HG02588 (cell line): ENCODE data around the gene DYSF.
"Not testable (repeated sequence)": the region's sequence is repeated elsewhere in the genome, so short reads cannot be mapped to it uniquely, and the experiment has no call there.

ENCODE experiments used
- ATAC-seq: cut with Tn5 transposase; IDR thresholded peaks from one replicate; pipeline ENCODE4 v1.9.1; 2021; ENCODE audit warnings: mild to moderate bottlenecking, moderate library complexity; ENCODE audit not compliant: unreplicated experiment

The DYSF gene

GRCh38 chr2:71630454-71631328 is 177.3 kb downstream of the DYSF start:
- no peak for ATAC-seq

DNA sequence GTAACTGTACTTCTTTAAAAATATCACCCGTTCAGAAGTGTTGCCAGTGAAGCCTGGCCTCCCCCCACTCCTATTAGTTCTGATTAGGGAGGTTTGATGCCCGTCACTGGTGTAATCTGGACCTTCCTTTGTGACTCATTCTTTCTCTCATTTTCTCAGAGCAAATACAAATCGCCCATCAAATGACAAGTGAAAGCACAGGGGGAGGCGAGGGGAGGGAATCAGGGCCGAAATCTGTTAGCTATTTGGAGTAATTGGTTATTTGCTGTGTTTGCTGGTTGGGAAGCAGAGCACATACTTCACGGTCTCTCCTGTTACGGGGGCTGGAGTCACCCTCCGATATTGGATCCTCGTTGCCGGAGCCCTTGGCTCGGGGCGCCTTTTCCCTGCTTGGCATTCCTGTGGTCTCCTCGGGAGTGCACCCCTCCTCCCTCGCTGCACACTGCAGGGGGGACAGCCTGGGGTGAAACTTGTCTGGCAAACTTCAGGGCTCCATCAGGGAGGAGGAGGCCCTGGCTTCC is 178.1 kb downstream of the DYSF start:
- ATAC-seq: no peak

DNA sequence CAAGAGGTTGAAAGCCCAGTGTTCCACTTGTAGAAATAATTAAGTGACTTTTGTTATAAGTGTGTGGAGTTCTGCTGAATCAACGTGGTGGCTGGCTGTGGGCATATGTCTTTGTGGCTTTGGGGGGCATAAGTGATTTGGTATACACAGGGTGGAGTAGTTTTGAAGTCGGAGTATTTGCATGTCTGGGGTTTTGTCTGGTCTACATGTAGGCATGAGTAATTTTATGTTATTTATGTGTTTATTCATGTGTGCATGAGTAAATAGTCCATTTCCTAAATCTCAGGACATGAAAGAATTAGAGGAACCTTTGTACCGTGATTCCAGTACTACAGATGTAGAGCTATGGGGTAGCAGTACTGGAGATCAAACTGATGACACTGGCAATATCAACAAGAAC is 179.7 kb downstream of the DYSF start:
- ATAC-seq: no peak

GRCh38 chr2:71634567-71634966 is 181.2 kb downstream of the DYSF start:
- ATAC-seq: no peak

GRCh38 chr2:71635798-71636197 is 182.4 kb downstream of the DYSF start:
- no peak for ATAC-seq

GRCh38 chr2:71637168-71637567 is 183.8 kb downstream of the DYSF start:
- no peak for ATAC-seq

DNA sequence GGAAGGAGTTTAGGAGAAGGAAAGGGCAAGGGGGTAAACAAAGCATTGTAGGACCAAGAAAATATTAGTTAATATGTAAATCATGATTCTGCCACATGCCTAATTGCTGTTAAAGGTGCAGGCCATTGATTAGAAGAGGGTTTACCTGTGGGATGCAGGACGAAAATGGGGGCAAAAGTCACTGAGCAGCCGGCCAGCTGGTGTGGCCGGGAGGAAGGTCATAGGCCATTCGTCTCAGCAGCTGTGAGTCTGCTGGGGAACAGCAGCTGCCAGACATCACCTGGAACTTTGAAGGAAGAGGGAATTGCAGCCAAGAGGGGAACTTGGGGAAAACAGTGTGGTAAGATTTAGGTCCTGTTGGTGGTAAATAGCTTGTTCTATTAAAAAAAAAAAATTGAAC is 184.4 kb downstream of the DYSF start:
- ATAC-seq: no peak

DNA sequence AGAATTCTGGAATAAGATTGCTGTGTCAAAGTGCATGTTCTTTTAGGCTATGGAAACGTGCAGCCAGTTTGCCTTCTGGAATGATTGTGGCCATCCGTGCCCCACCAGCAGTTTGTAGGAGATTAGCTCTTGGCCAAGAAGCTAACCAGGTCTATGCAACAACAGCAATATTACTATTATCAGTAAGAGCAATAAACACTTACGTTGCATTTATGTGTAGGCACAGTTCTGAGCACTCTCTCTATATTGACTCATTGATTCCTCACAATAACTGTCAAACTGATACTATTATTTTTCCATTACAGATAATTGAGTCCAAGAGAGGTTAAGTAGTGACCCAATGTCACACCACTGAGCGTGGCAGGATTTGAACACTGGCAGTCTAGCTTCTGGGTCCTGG is 186.4 kb downstream of the DYSF start:
- ATAC-seq: no peak

GRCh38 chr2:71640489-71640888 is 187.1 kb downstream of the DYSF start:
- ATAC-seq: no peak

- no peak for ATAC-seq
Observed at GRCh38 chr2:71643674-71644357, 190.5 kb downstream of the DYSF start.

DNA sequence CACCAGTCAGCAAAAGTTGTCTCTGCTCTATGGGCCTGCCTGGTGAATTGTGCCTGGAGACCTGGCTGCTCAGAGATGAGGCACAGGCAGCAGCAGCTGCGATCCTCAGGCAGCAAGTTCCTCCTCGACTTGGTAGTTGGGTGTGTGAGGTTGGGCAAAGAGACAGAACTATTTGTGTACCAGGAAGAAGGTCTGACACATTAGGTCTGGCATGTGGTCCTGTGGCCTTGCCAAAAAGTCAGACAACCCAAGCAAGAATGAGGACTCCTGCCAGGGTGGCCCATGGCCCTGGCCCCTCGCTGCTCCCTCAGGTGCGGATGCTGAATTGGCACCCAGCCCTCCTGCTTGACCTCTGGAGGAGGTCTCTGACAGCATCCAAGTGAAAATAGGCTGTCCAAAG is 192.7 kb downstream of the DYSF start:
- ATAC-seq: no peak

DNA sequence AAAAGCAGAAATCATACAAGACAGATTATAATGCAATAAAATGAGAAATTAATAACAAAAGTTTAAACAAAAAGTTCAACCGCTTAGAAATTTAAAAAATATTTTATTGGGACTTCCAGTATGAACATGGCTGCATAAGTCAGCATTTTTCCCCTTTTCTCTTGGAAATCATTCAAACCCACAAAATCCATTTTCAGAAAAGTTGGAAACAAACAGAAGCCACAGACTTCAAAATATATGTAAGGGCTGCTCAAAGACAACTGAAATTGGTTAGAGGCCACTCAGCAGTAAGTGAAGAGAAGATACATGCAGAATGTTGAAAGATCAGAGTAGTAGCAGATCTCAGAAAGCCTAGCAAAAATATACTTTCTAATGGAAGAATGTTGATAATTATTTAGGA is 194.0 kb downstream of the DYSF start:
- ATAC-seq: no peak

DNA sequence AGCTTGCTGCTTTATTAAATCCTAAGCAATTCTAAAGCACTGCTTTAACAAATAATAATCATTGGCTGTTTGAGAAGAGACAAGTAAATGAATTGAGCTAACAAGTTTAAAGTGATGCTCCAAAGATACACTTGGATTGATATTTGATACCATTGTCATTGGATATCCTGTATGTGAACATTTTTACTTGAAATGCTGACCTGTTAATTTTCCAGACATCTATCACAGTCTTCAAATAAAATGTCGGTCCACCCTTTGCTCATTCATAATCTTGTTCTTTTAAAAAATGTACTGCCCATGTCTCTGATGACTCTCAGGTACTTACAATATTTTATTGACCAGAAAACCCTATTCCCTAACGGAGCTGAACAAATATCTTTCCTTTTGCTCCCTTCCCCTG is 202.1 kb downstream of the DYSF start:
- ATAC-seq: no peak

DNA sequence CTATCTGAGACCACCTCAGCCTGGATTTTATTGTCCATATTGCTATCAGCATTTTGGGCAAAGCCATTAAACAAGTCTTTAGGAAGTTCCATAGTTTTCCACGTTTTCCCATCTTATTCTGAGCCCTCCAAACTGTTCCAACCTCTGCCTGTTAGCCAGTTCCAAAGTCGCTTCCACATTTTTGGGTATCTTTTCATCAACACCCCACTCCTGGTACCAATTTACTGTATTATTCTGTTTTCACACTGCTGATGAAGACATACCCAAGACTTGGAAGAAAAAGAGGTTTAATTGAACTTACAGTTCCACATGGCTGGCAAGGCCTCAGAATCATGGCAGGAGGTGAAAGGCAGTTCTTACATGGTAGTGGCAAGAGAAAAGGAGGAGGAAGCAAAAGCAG is 204.9 kb downstream of the DYSF start:
- not testable (repeated sequence) for ATAC-seq

DNA sequence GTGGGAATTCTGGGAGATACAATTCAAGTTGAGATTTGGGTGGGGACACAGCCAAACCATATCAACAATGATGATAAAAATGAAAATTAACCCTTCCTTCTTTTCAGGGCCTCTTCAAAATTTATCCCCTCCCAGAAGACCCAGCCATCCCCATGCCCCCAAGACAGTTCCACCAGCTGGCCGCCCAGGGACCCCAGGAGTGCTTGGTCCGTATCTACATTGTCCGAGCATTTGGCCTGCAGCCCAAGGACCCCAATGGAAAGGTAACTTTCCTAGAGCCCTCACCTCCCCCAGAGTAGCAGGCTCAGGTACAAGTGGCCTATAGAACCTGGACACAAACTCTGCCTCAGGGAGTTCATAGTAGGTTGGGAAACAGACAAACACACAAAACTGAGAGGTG is 205.4 kb downstream of the DYSF start:
- no peak for ATAC-seq

DNA sequence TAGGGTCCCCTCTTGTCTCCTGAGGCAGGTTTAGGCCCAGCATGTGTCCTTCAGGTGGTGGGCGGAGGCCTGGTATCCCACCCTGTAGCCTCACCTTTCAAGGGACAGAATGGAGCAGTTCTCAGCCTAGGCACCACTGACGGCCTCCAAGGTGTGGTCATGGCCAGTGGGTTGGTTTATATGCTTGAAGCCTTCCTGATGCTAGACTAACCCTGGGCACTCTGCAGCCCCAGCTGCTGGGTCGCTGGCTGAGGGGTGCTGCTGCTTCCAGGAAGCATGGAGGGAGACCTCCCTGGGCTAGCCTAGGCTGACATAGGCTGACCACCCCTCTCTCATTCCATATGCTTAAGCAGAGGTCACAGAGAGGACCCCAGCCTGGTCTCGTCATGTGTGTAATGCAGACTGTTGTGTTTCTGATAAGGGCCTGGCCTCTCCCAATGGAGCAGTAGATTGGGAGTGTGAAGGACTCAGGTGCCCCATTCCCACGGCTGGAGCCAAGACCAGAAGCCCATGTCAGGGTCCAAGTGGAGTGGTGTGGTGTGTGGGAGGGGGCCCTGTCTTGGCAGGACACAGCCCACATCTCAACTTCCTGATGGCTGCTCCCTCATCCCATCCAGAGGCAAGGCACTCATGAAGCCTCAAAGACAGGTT is 206.6 kb downstream of the DYSF start:
- ATAC-seq: no peak

- no peak for ATAC-seq
Observed at GRCh38 chr2:71661782-71662181, 208.4 kb downstream of the DYSF start.

GRCh38 chr2:71662665-71663394 is 209.5 kb downstream of the DYSF start:
- no peak for ATAC-seq

DNA sequence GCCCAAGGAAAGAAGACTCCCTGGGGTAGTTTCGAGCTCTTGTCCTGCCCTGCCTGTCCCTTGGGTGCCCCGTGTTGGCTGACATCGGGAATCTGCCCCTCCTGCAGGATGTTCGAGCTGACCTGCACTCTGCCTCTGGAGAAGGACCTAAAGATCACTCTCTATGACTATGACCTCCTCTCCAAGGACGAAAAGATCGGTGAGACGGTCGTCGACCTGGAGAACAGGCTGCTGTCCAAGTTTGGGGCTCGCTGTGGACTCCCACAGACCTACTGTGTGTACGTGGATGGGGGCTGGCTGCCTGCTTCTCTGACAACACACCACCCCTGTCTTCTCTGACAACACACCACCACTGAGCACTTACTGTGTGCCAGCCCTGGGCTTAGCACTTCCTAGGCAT is 210.8 kb downstream of the DYSF start:
- no peak for ATAC-seq

GRCh38 chr2:71665168-71666093 is 212.1 kb downstream of the DYSF start:
- ATAC-seq: no peak
